H7 (cell line): ENCODE measurements around the gene PPP1R12C. TPM values are rescaled to one million over a fixed set of nuclear protein-coding genes. Genes with fewer than 3 reads are reported as not detected.

Experiments
- DNase-seq: peaks from one replicate; pipeline ENCODE4 v3.0.0; 2012
- H3K27me3 ChIP-seq: 2 replicates; pipeline ENCODE4 v1.6.0; 2011; ENCODE audit warnings: mild to moderate bottlenecking, low read length; ENCODE audit not compliant: control insufficient read depth, insufficient read depth
- H3K36me3 ChIP-seq: replicated peaks from 2 replicates; pipeline ENCODE4 v1.5.1; 2011; ENCODE audit warnings: low read length; ENCODE audit not compliant: control insufficient read depth, insufficient read depth
- H3K4me3 ChIP-seq: 2 replicates; pipeline ENCODE4 v1.5.1; 2011; ENCODE audit warnings: low read depth, mild to moderate bottlenecking, control low read depth, low read length, moderate library complexity; ENCODE audit not compliant: insufficient read depth
- total RNA-seq: library from RNA; depleted of rRNA; stranded (reverse); fragments of >200 nt; shearing (Covaris generic); gene quantifications from 2 replicates; pipeline ENCODE4 v1.2.3, GENCODE V29; 2014

The PPP1R12C gene
- total RNA-seq, 1 experiment from 2014 or later: 66.4 TPM

DNA sequence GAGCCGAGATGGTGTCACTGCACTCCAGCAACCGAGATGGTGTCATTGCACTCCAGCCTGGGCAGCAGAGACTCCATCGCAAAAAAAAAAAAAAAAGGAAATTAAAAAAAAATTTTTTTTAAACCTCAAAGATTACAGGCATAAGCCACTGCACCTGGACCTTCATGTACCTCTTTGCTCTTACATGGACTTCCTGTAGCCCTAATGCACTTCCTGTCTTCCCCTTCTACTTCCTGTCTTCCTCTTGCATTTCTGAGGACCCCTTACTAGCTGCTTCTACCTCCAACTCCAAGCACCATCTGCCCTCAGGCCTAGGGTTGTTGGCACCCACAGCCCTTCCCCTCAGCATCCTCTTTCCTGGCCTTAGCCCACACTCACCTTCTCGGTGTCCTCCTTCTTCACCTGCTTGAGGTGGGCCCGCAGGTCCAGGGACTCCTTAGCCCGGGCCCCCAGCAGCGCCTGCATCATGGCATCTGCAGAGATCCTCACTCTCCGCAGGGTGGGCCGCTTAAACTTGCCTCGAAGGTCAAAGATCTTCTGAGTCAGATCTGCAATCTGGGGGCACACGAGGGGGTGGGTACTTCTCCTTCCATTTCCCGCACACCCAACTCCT is 36.3 kb upstream of the PPP1R12C start:
- no peak for DNase-seq
- Histone ChIP-seq H3K27me3 (peaks cover 25% of the 10 kb centered on the region; the same call in 1 of the 2 replicates), H3K36me3 (peaks cover 2% of the 10 kb centered on the region), H3K4me3 (no peak overlapping the region)

DNA sequence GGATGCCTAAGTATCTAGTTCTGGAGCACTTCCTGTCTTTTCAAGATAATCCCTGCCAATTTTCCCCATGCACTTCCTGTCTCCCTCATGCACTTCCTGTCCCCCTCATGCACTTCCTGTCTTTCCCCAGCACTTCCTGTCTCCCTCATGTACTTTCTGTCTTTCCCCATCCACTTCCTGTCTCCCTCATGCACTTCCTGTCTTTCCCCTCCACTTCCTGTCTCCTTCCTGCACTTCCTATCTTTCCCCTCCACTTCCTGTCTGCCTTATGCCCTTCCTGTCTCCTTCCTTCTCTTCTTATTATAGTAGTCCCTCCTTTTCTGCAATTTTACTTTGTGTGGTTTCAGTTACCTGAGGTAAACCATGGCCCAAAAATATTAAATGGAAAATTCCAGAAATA is 34.6 kb upstream of the PPP1R12C start:
- peaks cover 23% of the 10 kb centered on the region; the same call in 1 of the 2 replicates for H3K27me3 ChIP-seq
- peaks cover 2% of the 10 kb centered on the region for H3K36me3 ChIP-seq
- no peak overlapping the region for H3K4me3 ChIP-seq
- no peak for DNase-seq

DNA sequence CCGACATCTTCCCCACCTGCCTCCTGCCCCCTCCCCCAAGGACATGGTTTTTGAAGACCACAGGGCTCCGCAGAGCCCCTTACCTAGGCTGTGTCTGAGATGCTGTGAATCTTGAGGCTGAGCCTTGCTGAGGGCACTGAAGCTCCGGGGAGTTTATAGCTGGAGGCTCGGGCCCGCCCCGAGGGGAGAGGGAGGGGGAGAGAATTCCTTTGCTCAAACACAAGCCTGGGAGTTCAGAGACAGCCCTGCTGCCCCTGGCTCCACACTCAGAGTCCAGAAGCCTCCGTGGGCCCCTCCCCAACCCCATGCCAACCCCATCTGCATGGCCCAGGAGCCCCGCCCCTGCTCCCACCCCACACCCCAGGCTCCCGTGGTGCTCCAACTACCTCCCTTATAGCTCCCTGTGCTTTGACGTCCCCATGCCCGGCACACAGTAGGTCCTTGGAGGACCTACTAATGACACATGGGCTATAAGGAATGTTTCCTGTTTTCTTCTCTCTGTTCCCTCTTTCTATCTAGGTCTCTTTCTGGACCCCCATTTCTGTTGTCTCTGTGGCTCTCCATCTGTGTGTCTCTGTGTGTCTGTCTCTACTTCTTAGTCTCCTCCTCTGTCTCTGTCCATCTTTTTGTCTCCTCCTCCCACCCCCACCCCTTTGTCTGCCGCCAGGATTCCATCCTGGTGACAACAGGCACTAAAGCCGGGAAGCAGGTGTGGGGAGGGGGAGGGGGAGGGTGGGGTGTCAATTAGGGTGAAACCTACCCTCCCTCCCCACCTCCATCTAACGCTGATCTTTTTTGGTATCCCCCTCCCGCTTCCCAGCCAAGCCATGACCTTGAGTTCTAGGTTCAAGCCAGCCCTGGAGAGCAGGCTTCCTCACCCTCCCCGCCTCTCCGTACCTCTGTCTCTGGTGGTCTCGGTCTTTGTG is 31.9 kb upstream of the PPP1R12C start, which contains the start of gene TNNT1:
Gene TNNT1 (minus strand): TSS at position 129 of the 926 bp plus-strand sequence. CDS start 2,049 bp downstream, outside the sequence.
- Histone ChIP-seq H3K27me3 (peaks cover 13% of the 10 kb centered on the region; the same call in 1 of the 2 replicates), H3K36me3 (peaks cover 1% of the 10 kb centered on the region), H3K4me3 (peak within 1 kb of the TSS; percentile 10; the same call in 1 of the 2 replicates)
- peak; percentile 87 for DNase-seq

DNA sequence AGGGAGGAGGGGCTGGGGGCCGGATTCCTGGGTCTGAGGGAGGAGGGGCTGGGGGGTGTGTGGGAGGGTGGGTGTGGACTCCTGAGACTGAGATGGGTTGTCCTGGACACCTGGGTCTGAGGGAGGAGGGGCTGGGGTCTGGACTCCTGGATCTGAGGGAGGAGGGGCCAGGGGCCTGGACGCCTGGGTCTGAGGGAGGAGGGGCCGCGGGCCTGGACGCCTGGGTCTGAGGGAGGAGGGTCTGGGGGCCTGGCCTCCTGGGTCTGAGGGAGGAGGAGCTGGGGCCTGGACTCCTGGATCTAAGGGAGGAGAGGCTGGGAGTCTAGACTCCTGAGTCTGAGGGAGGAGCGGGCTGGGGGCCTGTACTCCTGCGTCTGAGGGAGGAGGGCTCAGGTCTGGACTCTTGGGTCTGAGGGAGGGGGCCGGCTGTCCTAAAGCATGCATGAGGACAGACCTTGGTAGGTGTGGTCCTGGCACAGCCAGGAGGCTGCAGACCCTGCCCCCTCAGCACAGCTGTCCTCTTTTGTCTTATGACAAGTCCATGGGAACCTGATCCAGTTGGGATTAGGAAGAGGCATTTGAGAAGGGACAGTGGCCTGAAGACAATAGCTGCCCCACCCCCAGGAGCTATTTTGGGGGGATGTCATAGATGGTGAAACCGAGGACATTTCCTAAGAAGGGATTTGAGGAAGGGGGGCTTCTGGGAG is 30.3 kb upstream of the PPP1R12C start:
- Histone ChIP-seq H3K27me3 (peaks cover 19% of the 10 kb centered on the region; the same call in 1 of the 2 replicates), H3K4me3 (no peak overlapping the region), H3K36me3 (peaks cover 1% of the 10 kb centered on the region)
- DNase-seq: peak; percentile 73

DNA sequence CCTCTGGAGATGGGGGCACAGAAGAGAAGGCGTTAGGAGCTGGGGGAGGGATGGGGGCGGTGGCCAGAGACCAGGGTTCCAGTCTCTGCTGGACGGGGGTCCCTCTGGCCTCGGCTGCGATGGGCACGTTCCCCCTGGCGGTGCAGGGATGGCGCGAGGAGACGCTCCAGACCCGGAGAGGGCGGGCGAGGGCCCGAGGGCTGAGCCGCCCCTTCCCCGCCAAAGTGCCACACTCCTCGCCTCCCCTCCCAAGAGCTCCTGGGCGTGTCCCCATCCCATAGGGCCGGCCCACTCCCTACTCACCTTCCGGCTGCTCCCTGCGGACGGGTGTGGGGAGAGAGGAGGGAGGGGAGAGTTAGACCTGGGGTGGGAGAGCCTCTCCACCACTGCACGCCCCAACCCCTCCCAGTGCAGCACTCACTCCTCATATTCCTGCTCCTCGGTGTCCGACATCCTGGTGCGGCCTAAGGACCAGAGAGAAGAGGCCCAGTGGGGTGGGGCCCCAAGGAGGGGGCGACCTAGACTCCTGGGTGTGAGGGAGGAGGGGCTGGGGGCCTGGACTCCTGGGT is 29.4 kb upstream of the PPP1R12C start:
- peaks cover 21% of the 10 kb centered on the region; the same call in 1 of the 2 replicates for H3K27me3 ChIP-seq
- DNase-seq: peak; percentile 98

DNA sequence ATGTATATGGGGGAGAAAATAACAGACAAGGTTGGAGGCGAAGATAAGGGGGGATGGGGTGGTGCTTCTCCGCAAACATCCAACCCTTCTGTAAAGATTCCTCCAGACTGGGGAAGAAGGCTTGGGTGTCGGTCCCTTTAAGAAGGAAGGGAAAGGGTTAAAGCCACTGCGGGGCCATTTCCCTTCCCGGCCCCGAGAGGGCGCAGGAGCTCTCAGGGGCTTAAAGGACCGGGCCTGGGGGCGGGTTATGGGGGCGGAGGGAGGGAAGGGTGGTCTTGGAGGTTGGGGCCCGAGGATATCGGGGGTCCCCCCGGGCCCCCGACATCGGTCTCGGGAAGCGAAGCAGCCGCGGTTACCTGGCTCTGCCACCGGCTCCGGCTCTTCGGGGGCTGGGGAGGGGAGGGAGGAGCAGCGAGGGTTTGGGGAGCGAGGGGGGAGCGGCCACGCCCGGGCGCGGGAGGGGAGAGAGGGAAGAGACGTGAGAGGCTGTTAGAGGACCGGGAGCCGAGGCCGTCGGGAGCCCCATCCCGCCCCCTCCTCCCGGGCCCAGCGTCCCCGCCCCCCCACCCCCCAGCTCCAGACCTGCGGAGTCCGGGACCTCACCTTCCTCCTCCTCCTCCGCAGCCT is 28.8 kb upstream of the PPP1R12C start:
- peak; percentile 96 for DNase-seq
- Histone ChIP-seq H3K36me3 (no peaks in the 10 kb centered on the region), H3K27me3 (peaks cover 24% of the 10 kb centered on the region; the same call in 1 of the 2 replicates), H3K4me3 (peak overlapping the region; percentile 67)

More for the DNA sequence above, 29.4 kb upstream of the PPP1R12C start:
- Histone ChIP-seq H3K4me3 (peak overlapping the region; percentile 67), H3K36me3 (no peaks in the 10 kb centered on the region; the same call in 1 of the 2 replicates)

DNA sequence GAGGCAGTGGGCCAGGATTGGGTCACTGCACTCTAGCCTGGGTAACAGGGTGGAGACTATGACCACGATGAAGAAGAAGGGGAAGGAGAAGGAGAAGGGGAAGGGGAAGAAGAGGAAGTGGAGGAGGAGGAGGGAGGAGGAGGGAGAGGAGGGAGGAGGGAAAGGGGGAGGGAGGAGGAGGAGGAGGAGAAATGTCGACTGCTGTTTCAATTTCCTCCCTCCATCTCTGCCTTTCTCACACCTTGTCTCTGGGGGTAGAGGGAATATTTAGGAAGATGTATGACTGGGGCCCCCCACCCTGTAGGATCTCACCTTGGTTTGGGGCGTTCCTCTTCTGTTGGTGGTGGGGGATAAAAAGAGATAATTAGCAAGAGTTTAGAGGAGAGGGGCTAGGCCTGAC is 27.8 kb upstream of the PPP1R12C start:
- Histone ChIP-seq H3K36me3 (no peaks in the 10 kb centered on the region), H3K27me3 (peaks cover 24% of the 10 kb centered on the region; the same call in 1 of the 2 replicates), H3K4me3 (no peak overlapping the region)
- DNase-seq: no peak

DNA sequence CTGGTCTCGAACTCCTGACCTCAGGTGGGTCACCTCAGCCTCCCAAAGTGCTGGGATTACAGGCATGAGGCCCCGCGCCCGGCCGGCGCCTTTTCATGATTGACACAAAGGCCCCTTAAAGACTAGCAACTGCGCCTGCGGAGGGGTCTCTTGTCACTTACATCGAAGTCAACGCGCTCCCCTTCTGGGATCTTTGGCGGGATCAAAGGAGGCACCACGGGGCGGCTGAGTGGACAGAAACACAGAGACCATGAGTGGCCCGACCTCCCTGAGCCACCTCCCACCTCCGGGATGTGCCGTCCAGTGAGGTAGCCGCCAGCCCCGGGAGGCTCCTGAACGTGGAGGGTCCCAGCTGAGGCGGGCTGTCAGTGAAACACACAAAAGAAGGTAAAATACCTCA is 24.3 kb upstream of the PPP1R12C start:
- Histone ChIP-seq H3K4me3 (peak overlapping the region; percentile 20), H3K36me3 (peaks cover 1% of the 10 kb centered on the region), H3K27me3 (peaks cover 15% of the 10 kb centered on the region; the same call in 1 of the 2 replicates)
- peak; percentile 65 for DNase-seq

DNA sequence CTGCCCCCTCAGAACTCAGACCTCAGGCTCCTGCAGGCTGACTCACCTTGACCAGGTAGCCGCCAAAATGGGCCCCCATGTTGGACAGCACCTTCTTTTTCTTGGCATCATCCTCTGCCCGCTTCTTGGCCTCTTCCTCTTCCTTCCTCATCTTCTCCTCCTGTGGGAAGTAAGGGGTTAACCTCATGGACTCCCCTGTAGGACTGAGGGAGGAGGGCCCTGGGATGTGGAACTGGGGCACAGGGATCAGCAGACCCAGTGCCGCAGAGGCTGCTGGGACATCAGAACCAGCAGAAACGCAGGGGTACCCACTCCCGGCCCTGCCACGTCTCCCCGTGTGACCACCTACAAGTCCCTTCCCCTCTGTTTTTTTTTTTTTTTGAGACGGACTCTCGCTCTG is 20.5 kb upstream of the PPP1R12C start:
- peaks cover 5% of the 10 kb centered on the region; the same call in 1 of the 2 replicates for H3K27me3 ChIP-seq
- DNase-seq: peak; percentile 70
- H3K4me3 ChIP-seq: no peak overlapping the region
- peaks cover 1% of the 10 kb centered on the region for H3K36me3 ChIP-seq

DNA sequence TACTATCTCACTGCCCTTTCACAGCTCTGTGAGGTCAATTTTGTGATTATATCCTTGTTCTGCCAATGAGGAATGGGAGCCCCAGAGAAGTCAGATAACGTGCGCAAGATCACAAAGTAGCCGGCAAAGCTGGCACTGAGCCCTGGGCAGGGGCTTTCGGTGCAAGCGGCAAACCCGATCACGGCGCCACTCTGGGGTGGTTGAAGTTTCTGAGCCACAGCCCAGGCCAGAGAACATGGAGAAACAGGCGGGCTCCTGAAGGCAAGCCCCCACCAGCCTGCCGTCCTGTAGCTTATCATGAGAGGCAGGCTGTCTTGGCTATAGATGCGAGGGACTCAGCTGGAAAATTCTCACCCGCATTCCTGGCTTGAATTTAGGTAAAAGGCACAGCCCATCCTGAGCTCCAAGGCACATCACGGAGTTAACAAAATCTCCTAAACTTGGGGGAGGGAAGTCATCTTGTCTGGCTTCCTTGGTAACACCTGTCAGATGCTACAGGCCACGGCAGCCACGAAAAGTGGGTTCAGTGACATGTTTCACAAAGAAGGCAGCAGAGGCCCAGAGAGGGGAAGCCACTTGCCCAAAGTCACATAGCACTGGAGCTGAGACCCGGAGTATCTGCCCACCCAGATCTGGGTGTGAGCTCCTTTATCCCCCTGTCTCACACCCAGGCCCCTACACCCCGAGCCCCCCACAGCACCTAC is 19.1 kb upstream of the PPP1R12C start:
- H3K4me3 ChIP-seq: no peak overlapping the region
- H3K27me3 ChIP-seq: peaks cover under 1% of the 10 kb centered on the region; the same call in 1 of the 2 replicates
- peaks cover 1% of the 10 kb centered on the region for H3K36me3 ChIP-seq
- DNase-seq: no peak

DNA sequence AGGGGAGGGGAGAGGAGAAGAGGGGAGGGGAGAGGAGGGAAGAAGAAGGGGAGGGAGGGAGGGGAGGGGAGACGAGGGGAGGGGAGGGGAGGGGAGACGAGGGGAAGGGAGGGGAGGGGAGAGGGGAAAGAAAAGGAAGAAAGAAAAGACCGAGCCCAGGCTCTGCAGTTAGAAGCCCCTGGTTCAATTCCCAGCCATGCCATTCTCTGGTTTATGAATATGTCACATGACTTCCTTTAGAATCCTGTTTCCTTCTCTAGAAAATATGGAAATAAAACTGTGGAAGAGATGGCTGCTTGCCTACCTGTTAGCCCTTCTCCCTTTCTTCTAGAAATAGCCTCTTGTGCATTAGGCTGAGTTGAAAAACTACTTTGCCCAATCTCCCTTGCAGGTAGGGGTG is 17.3 kb upstream of the PPP1R12C start:
- DNase-seq: no peak
- Histone ChIP-seq H3K4me3 (no peak overlapping the region), H3K27me3 (no peaks in the 10 kb centered on the region), H3K36me3 (peaks cover 1% of the 10 kb centered on the region)

DNA sequence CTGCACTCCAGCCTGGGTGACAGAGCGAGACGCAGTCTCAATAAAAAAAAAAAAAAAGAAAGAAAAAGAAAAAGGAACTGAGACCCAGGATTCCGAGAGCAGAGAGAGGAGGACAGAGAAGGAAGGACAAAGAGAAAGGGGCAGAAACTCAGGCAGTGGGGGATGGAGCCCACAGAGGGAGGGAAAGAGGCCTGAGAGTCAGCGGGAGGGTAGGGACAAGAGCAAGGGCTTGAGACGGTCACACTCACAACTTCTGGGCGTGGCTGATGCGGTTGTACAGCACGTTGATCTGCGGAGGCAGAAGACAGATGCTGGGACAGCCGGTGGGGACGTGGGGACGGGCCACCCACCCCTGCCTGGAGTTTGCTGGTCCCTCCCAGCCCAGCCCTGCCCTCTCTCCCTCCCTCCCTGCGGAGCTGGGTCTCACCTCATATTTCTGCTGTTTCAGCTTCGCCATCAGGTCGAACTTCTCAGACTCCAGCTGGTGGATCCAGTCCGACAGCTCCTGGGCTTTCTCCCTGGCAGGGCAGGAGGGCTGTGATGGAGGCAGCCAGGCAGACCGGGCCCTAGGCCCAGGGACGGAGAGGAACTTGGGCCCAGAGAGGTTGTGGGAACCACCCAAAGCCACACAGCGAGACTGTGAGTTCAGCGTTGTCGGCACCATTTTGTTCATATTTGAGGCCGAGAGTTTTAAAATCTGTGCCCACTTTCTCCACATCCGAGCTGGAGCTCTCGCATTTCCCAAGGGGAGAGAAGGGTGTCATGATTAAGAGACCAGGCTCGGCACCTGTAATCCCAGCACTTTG is 16.4 kb upstream of the PPP1R12C start:
- peak overlapping the region; percentile 17; the same call in 1 of the 2 replicates for H3K4me3 ChIP-seq
- H3K27me3 ChIP-seq: no peaks in the 10 kb centered on the region
- peak; percentile 47 for DNase-seq

More for the DNA sequence above, 16.4 kb upstream of the PPP1R12C start:
- peaks cover 1% of the 10 kb centered on the region for H3K36me3 ChIP-seq
